Measurements from ENCODE around the gene DIABLO. TPM values are rescaled to one million over a fixed set of nuclear protein-coding genes. Genes with fewer than 3 reads are reported as not detected.

The DIABLO gene
- total RNA-seq, 1 experiment from 2014 or later, result 107 TPM

Other genes with a start within 250 kb of the DIABLO start
- 3.9 and 4.0 TPM in 2 replicates for gene BCL7A, start 204.2 kb downstream of the DIABLO start, total RNA-seq (2014; rRNA removed; shearing (Covaris generic))
- gene MLXIP, start 147.3 kb downstream of the DIABLO start, total RNA-seq (2014; rRNA removed; shearing (Covaris generic)), result 3.2 and 7.7 TPM in 2 replicates
- not detected in 2 replicates for gene IL31, start 51.8 kb downstream of the DIABLO start, total RNA-seq (2014; rRNA removed; shearing (Covaris generic))
- not detected in 2 replicates for gene LRRC43, start 42.9 kb downstream of the DIABLO start, total RNA-seq (2014; rRNA removed; shearing (Covaris generic))
- 0.15 and 0.34 TPM in 2 replicates for gene B3GNT4, start 22.3 kb downstream of the DIABLO start, total RNA-seq (2014; rRNA removed; shearing (Covaris generic))
- gene VPS33A, start 40.4 kb upstream of the DIABLO start, total RNA-seq (2014; rRNA removed; shearing (Covaris generic)), result 20.5 and 26.2 TPM in 2 replicates
- gene CLIP1, start 196.6 kb upstream of the DIABLO start, total RNA-seq (2014; rRNA removed; shearing (Covaris generic)), result 20.4 and 33.3 TPM in 2 replicates

Data from M059J (cell line).